ENCODE results near the gene SERINC5. TPM values are rescaled to one million over a fixed set of nuclear protein-coding genes. Genes with fewer than 3 reads are reported as not detected.

Gene SERINC5
- total RNA-seq, 1 experiment from 2014 or later, result 70.6 TPM

- ChIA-PET CTCF (no interaction called here), POLR2A (no interaction called here)
- peaks cover 23% of the 10 kb centered on the region; the same call in 1 of the 2 replicates for H3K9me3 ChIP-seq (ENCODE audit: control insufficient read depth, insufficient read depth, low read depth, low read length)
- TF ChIP-seq REST (IDR thresholded peaks at IDR 0.05; ENCODE audit: insufficient read depth in 1 of 2, low read depth in 2 of 2, low read length in 1 of 2) (no peak), POLR2AphosphoS5 (IDR thresholded peaks at IDR 0.05; ENCODE audit: low read depth, low read length) (no peak)
- DNase-seq (ENCODE audit: low read depth, low spot score), result no peak
- H3K4me3 ChIP-seq (ENCODE audit: low read depth in 2 of 2, low read length in 2 of 2), result no peak overlapping the region
- no peak overlapping the region for H3K27ac ChIP-seq (ENCODE audit: low read length)
- intact Hi-C loops (cut with micrococcal nuclease; ENCODE audit: unreplicated experiment), result no loop called here
- ATAC-seq, result no peak
- no TSS peak for BruUV-seq (replicated peaks)
- in situ Hi-C loops (cut with HindIII; ENCODE audit: low pct_unique_long_range_greater_than_20kb, low sequenced_read_pairs), result no loop called here
- H3K4me1 ChIP-seq (ENCODE audit: control insufficient read depth, insufficient read depth, low read length), result peaks cover 13% of the 10 kb centered on the region; the same call in 1 of the 2 replicates
- H3K36me3 ChIP-seq (ENCODE audit: control insufficient read depth, insufficient read depth, low read length), result no peaks in the 10 kb centered on the region
- H3K27me3 ChIP-seq (ENCODE audit: control insufficient read depth, insufficient read depth, low read length), result no peaks in the 10 kb centered on the region
Observed at GRCh38 chr5:80240368-80240986, 15.4 kb downstream of the SERINC5 start.

GRCh38 chr5:80239680-80240367, 16.0 kb downstream of the SERINC5 start:
- Histone ChIP-seq H3K27ac (ENCODE audit: low read length) (no peak overlapping the region), H3K9me3 (ENCODE audit: control insufficient read depth, insufficient read depth, low read depth, low read length) (peaks cover 23% of the 10 kb centered on the region; the same call in 1 of the 2 replicates), H3K27me3 (ENCODE audit: control insufficient read depth, insufficient read depth, low read length) (no peaks in the 10 kb centered on the region), H3K4me1 (ENCODE audit: control insufficient read depth, insufficient read depth, low read length) (peaks cover 13% of the 10 kb centered on the region; the same call in 1 of the 2 replicates), H3K36me3 (ENCODE audit: control insufficient read depth, insufficient read depth, low read length) (no peaks in the 10 kb centered on the region), H3K4me3 (ENCODE audit: low read depth in 2 of 2, low read length in 2 of 2) (no peak overlapping the region)
- POLR2A ChIA-PET, result interaction anchor here (0.6 kb wide), 1 partner anchor 91 kb away, joined by 4 read pairs; no protein-coding TSS in a partner anchor
- DNase-seq (ENCODE audit: low read depth, low spot score) (no peak), ATAC-seq (no peak)
- in situ Hi-C loops (cut with HindIII; ENCODE audit: low pct_unique_long_range_greater_than_20kb, low sequenced_read_pairs), result no loop called here
- CTCF ChIA-PET, result no interaction called here
- intact Hi-C loops (cut with micrococcal nuclease; ENCODE audit: unreplicated experiment), result no loop called here
- TF ChIP-seq POLR2AphosphoS5 (IDR thresholded peaks at IDR 0.05; ENCODE audit: low read depth, low read length), result no peak
- no peak for TF ChIP-seq CTCF (IDR thresholded peaks at IDR 0.05)
- no peak for TF ChIP-seq SIN3A (IDR thresholded peaks at IDR 0.05; ENCODE audit: borderline replicate concordance, insufficient read depth, low read depth, low read length)
- TF ChIP-seq REST (IDR thresholded peaks at IDR 0.05; ENCODE audit: insufficient read depth in 1 of 2, low read depth in 2 of 2, low read length in 1 of 2), result no peak
- no peak for TF ChIP-seq TCF7L2 (IDR thresholded peaks at IDR 0.05; ENCODE audit: low read depth, low read length)
- no TSS peak for BruUV-seq (replicated peaks)

Data from Panc1 (cell line).